Spleen (tissue), 7 donors: ENCODE data around the gene TMCO4.

Source experiments
- POLR2A ChIP-seq, 3 donors: fragments of 450-650 bp; IDR thresholded peaks; one replicate each; pipeline ENCODE4 v1.5.1; 2017; ENCODE audit warnings: antibody characterized with exemption in 3 of 3, mild to moderate bottlenecking in 1 of 3
- POLR2AphosphoS5 ChIP-seq, 3 donors: sonication (generic); formaldehyde crosslinking; IDR thresholded peaks; one replicate each; pipeline ENCODE4 v1.5.1; 2017; ENCODE audit warnings: antibody characterized with exemption in 3 of 3
- TF ChIP-seq, protein P1 (sequence below), 11 experiments: fragments of 200-600 bp in 7 of 11; fragments of 450-650 bp in 4 of 11; sonication (generic) in 4 of 11; IDR thresholded peaks in 8 of 11; conservative IDR thresholded peaks in 3 of 11; 1 replicate in 7 of 11; 2 replicates in 4 of 11; pipeline versions ENCODE4 v1.4.0 to v1.8.0; 2016 to 2021; ENCODE audit warnings: antibody characterized with exemption in 11 of 11, inconsistent platforms in 4 of 11, mild to moderate bottlenecking in 1 of 11
- donor health status: DM: no; HTN: no; CAD: no; lungs with moderate emphysema.
- donor health status: DM: no; HTN: no; CAD: no.
- donor health status: DM: no; HTN: no; CAD: no.

DNA sequence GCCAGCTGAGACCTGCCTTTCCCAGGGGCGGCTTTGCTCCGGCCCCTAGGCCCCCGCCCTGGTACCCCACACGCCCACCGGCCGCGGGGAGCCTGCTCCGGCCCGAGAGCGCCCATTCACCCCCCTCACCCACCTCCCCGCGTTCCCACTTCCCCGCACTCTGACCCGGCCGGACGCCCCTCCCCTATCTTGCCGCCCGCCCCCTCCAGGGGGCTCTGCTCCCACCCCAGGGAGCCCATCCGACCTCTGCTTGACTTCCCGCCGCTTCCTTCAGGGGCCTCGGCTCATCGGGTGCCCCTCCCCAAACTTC lies 134.6 kb downstream of the TMCO4 start:
- TF ChIP-seq, protein P1, sequence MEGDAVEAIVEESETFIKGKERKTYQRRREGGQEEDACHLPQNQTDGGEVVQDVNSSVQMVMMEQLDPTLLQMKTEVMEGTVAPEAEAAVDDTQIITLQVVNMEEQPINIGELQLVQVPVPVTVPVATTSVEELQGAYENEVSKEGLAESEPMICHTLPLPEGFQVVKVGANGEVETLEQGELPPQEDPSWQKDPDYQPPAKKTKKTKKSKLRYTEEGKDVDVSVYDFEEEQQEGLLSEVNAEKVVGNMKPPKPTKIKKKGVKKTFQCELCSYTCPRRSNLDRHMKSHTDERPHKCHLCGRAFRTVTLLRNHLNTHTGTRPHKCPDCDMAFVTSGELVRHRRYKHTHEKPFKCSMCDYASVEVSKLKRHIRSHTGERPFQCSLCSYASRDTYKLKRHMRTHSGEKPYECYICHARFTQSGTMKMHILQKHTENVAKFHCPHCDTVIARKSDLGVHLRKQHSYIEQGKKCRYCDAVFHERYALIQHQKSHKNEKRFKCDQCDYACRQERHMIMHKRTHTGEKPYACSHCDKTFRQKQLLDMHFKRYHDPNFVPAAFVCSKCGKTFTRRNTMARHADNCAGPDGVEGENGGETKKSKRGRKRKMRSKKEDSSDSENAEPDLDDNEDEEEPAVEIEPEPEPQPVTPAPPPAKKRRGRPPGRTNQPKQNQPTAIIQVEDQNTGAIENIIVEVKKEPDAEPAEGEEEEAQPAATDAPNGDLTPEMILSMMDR (IDR thresholded peaks at IDR 0.05 in 8 of 11, conservative IDR thresholded peaks at IDR 0.05 in 3 of 11) = no peak
- no peak for TF ChIP-seq POLR2A (IDR thresholded peaks at IDR 0.05)
- TF ChIP-seq POLR2AphosphoS5 (IDR thresholded peaks at IDR 0.05) = no peak
